ENCODE measurements around the gene GFY.
A peak's percentile ranks its signal among the peaks of the same experiment; 100 is the strongest.

Gene GFY

DNA sequence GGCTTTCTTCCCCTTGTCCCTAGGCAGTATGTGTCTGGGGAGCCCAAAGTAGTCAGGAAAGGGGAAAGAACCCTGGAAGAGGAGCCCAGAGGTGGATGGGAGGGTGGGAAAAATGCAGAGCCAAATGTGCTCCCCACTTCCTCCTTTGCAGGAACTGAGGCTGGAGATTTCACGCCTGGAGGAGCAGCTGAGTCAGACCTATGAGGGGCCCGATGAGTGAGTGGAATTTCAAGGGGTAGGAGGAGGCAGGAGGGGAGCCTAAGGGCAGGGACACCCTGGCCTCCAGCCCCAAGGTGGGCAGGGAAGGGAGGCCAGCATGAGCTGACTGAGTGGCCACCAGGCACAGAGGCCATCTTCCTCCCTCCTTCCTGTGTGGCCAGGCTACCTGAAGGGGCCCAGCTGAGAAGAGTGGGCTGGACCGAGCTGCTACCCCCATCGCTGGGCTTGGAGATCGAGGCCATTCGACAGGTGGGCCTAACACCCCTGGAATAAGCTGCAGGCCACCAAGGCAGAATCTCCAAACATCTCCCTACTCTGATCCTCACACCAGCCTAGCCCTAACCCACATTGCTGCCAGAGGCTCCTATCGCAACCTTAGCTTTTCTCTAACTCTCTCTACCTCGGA lies 16.3 kb upstream of the GFY start:
- no peak for DNase-seq (ENCODE audit: low read depth in 2 of 2)

DNA sequence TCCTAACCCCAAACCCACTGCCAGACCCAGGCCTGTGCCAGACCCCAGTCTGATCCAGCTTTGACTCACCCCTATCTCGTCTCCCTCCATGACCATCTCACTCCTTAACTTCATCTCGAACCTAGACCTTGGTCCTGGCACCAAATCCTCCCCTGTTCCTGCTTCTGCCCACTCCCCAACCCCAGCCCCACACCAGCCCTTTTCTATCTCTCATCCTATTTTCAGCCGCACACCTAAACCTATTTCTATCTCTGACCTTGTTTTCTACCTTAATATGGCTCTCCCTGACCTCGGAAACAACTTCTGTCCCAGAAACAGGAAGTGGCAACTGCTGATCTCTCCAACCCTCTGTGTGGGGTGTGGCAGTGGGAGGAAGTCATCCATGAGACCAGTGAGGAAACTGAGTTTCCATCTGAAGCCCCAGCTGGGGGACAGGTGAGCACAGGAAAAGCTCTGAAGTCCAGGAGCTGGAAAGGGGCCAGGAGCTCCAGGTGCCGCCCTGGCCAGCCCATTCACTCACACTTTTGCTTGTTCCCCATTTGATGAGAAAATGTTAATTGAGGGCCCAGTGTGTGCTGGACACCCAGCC lies 15.7 kb upstream of the GFY start:
- DNase-seq (ENCODE audit: low read depth in 2 of 2), result no peak

DNA sequence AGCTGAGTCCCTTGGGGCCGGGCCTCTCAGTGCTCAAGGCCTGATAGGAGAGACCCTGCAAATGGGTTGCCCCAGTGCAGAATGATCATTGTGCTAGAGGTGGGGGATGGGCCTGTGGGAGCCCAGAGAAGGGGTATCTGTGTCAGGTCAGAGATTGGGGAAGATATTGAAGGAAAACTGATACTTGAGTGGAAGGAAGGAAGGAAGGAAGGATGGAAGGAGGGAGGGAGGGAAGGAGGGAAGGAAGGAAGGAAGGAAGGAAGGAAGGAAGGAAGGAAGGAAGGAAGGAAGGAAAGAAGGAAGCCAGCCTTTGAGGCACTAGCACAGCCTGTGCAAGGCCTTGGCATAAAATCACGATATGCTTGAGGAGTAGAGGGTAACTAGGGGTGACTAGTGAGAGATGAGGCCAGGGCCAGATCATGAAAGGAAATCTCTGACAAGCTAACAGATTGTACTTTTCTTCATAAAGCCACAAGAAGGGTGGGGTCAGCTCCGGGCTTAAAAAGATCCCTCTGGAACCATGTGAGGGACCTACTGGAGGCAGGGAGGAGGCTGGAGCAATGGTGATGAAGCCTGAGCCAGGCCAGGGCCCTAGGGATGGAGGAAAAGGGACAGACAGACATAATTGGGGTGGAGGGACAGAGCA lies 13.4 kb upstream of the GFY start:
- DNase-seq (ENCODE audit: low read depth in 2 of 2), result no peak

DNA sequence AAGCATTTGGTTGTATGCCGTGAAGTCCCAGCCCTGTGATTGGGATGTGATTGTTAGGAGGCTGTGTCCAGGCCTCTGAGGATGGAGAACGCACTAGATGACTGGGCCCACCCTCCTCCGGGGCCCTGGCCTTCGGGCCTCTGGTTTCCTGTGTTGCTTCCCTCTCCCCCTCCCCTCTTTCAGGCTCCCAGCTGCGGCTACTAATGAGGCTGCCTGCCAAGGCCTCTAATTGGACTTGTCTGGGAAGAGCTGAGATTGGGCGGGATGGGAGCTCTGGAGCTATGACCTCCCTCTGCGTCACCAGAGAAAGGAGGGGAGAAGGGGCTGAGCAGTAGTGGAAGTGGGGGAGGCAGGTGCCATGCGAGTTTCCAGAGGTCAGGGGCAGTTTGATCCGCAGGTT lies 11.8 kb upstream of the GFY start:
- DNase-seq (ENCODE audit: low read depth in 2 of 2), result no peak

DNA sequence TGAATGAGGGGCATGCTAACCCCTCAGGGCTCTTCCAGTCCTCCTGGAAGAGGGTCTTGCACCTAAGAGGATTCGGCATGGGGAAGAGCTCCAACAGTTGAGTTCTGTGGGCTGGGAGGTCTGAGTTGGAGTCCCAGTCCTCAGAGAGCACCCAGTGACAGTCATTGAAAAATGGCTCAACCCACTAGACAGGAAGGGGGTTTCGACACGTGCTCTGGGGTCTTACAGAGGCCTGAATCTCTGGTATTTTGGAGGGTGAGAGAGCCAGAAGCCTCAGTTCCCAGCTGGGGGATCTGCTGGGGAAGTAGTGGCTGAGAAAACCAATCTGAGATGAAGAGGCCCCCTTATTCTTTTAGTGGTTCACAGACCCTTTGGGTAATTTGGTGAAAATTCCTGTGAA lies 10.9 kb upstream of the GFY start:
- no peak for DNase-seq (ENCODE audit: low read depth in 2 of 2)

DNA sequence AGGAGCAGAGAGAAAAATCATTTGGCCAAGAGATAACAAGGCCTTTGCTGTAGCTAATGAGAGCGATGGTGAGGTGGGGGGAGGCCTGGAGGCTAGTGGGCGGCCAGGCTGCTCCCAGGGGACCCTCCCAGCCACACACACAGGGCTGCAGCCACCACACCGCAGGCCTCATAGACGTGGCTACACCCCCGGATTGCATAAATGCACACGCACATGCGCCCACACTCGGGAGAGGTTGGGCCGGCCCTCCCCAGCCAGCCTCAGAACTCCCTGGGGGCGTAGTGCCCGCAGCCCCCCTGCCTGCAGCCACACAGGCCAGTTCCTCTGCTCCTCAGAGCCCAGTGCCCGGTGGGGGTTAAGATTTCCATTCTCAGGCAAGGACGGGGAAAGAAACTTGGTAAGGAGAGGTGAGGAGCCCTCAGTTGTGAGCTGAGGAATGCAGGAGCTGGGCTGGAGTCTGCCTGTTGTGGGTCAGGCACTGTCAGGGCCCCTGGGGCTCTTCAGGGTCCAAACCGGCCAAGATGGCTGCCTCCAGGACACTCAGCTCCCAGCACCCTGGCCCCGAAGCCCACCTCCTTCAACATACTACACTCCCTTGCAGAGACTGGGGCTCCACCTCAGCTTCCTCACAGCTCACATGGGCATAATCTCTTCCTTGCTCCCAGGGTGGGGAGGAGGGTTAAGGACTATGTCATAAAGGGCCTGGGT lies 9.9 kb upstream of the GFY start:
- no peak for DNase-seq (ENCODE audit: low read depth in 2 of 2)

DNA sequence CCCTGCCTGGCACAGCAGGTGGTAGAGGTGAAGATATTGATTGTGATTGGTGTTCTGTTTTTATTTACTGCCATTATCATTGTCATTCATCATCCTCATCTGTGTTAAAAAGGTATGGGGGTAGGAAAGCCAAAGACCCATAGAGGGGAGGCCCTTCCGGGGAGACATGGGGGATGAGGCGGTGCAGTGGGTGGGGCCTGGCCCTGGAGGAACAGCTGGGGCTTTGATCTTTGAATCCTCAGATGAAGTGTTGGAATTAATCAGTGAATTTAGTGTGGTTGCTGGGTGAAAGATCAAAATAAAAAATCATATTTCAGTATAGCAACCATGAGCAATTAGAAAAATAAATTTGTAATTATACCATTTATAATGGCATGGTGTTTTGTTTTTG lies 9.4 kb upstream of the GFY start:
- DNase-seq (ENCODE audit: low read depth in 2 of 2), result no peak

DNA sequence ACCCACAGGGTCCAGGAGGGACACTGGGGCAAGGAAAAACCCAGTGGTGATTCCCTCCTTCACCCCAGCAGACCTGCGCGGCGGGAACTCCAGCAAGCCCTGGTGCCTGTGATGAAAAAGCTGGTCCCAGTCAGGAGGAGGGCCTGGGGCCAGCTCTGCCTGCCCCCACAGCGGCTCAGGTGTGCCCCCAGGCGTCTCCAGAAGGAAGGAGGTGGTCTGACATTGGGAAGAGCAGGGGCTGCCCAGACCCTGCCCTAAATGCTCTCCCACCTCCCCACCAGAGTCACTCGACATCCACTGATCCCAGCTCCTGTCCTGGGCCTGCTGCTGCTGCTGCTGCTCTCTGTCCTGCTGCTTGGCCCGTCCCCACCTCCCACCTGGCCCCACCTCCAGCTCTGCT lies 8.1 kb upstream of the GFY start:
- no peak for DNase-seq (ENCODE audit: low read depth in 2 of 2)

DNA sequence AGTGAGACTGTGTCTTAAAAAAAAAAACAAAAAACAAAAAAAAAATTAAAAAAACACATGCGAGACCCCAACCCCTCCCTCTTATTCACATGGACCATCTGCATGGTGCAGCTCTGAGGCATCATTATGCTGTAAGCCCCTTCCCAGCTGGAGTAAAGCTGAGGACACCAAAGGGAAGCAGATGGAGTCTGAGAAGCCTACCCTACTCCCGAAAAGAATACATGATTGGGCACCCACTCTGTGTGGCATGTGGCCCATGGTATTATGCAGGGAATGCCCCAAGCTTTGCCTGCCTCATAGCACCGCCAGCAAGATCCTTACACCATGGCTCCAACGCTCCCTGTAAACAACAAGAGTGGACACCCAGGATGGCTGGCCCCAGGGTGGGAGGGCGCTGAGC lies 6.7 kb upstream of the GFY start:
- no peak for DNase-seq (ENCODE audit: low read depth in 2 of 2)

DNA sequence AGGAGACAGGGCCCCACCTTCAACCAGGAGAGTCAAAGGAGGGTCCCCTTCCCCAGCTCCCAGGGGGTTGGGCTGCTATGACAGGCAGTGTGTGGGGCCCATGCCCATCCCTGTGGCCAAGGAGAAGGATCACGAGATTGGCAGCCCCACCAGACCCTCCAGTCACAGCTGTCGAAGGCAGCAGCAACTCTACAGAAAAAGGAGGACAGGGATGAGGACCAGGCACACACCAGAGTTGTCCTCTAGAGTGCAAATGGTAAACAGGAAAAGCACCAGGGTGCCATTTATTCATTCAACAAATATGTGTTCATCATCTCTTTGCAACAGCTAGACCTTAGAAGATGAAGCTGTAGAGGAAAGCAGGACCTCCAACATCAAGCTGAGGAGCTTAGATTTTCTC lies 6.0 kb upstream of the GFY start:
- DNase-seq (ENCODE audit: low read depth in 2 of 2), result no peak

DNA sequence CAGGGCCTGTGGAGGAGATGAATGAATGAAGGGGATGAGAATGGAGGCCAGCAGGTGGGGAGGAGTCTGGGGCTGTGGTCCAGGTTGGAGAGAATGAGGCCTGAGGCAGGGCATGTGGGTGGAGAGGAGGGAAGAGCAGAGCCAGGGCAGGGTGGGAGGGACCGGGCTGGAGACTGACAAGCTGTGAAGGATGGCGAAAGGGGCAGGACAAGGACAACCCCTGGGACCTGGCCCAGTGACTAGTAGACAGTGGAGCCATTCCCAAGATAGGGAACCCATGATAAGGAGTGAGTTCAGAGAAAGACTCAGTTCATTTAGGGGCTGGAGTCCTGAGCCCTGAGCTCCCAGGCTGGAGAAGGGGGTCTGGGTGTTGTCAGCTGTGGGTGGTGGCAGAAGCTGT lies 5.0 kb upstream of the GFY start:
- no peak for DNase-seq (ENCODE audit: low read depth in 2 of 2)

DNA sequence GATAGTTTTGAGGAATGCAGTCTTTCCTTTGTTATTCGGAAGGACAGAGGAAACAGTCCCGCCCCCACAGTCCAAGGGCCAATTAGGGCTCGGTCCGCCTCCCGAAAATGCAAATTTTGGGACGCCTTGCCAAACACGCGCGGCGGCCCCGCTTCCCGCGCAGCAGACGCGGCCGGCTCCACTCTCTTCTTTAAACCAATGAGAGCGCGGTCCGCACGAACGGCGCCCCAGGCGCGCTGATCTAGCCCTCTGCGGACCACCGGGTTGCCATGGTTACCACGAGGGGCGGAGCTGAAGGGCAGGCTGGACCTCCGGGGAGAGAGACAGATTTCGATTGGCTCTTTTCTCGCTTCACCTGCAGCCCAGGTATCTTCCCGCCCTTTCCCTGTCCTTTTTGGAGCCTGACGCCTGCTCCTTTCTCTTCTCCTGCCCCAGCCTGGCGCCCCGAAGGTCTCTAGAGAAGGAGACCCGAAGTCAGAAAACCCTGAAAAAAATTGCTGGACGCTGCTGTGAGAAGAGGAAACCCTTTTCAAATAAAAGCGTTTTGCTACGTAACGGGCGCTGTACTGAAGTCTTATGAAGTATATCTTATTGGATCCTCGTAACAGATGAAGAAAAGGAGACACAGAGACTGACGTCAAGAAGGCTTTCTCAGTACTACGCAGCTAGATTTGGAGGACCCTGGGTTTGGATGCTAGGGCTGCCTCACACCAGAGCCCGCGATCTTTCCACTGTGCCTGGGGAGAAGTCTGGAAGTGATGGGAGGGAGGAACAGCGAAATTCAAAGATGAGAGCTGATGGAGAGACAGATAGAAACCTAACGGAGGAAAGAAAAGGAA lies 3.9 kb upstream of the GFY start:
- DNase-seq (ENCODE audit: low read depth in 2 of 2), result peak in 1 of 2 donors; percentile 36

DNA sequence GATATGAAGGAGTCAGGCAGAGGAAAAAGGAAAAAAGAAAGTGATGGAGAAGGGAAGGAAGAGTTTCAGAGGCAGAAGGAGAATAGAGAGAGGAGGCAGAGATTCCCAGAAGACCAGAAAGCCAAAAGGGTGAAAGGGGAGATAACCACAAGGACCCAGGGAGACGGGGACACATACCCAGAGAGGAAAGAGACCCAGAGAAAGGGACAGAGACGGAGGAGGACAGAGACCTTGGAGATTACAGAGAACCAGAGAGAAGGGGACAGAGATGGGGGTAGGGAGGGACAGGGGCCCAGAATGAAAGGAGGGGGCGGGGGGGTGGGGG lies 3.3 kb upstream of the GFY start:
- no peak for DNase-seq (ENCODE audit: low read depth in 2 of 2)

DNA sequence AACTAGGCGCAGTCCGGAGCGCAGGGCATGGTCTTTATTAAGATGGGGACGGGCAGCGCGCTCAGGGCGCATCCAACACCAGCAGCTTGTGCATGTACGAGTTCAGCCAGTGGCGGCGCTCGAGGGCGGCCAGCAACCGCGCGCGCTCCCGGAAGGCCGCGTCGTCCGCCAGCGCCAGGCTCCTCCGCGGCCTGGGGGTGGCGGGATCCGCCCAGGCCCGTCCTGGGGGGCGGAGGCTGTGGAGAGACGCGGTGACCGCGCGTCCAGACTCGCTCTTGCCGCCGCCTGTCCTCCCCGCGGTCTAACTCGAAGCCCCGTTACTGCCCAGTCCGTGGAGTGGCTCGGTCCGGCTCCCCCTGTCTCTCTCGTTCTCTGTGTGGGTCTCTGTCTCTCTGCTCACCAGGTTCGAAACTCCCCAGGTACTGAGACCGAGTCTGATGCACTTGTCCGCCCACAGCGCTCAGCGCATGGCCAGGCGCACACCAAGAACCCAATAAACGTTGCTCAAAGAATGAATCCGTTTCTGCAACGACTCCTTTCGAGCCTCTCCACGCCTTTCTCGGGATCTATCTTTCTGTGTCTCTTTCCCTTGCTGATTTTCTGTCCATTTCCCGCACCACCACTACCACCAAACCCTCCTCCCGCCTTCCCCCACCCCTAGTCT lies 2.6 kb upstream of the GFY start:
- DNase-seq (ENCODE audit: low read depth in 2 of 2), result peak in 1 of 2 donors; percentile 49

DNA sequence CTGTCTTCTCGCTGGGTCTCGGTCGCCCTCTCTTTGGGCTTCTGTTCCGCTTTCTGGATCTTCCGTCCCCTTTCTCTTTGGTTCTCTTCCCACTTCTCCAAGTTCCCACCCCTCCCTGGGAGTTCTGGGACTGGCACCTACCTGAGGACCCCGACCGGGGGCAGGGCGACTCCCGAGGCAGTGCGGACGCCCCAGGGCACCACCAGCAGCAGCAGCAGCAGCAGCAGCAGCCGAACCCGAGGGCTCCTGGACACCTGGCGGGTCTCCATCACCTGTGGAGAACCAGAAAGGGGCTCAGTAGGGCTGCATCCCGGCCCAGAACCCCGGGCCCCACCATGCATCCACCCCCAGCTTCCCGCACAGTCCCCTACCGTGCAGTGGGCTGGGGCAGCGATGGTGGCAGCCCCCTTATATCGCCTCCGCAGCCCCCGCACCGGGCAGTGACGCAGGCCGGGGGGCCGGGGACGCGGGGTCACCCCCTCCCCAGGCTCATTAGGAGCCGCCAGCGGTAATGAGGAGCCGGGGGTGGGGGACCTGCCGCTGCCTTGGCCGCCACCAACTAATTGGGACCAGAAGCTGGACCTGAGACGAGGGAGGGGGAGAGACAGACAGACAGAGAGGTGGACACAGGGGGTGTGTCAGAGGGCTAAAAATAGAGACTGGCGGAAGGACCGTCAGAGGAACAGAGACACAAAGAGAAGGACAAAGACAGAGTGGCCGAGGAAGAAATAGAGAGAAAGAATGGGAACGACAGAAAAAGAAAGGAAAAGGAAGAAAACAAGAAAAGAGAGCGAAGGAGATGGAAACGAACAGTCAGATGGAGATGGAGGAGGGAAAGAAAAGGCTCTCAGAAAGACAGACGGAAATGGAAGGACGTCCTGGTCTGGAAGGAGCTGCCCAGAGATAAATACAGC lies 1.9 kb upstream of the GFY start, which contains the start of gene PTH2:
TSS of gene PTH2 (minus strand) at position 371 of the 914 bp plus-strand sequence. CDS start at position 269, 102 bp downstream.
- no peak for DNase-seq (ENCODE audit: low read depth in 2 of 2)

DNA sequence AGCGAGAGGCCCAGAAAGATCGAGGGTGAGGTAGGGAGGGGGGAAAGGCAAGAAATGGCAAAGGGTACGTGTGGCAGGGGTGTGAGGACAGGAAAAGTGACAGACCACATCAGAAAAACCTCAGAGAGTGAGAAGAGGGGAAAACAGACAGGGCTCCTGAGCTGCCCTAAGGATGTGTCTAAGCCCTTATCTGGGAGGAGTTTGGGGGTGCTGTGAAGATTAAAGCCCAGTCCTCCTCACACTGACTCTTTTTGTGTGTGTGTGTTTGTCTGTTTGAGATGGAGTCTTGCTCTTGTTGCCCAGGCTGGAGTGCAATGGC lies 1.2 kb upstream of the GFY start:
- no peak for DNase-seq (ENCODE audit: low read depth in 2 of 2)

DNA sequence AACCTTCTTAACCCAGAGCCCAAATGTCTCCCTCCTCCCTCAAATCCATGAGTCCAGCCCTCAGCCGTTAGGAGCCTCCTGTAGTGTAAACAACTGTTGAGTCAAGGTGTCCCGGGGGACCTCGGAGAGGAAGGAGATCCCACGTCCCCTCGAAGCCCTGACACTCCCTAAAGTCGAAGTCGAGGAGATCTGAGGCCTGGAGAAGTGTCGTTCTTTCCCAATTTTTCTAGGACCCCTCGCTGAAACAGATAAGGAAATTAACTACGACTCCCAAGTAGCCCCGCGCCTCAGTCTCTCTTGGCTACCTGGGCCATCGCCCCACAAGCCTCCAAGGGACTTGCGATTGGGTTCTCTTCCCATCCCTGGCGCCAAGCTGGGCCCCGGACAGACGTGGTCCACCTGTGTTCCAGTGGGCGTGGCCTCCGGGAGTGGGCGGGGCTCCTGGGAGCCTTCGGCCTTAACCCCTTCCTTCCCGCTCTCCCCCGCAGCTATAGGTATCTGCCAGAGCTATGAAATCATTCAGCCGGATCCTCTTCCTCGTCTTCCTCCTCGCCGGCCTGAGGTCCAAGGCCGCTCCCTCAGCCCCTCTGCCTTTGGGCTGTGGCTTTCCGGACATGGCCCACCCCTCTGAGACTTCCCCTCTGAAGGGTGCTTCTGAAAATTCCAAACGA lies 869 bp downstream of the GFY start:
- no peak for DNase-seq (ENCODE audit: low read depth in 2 of 2)

DNA sequence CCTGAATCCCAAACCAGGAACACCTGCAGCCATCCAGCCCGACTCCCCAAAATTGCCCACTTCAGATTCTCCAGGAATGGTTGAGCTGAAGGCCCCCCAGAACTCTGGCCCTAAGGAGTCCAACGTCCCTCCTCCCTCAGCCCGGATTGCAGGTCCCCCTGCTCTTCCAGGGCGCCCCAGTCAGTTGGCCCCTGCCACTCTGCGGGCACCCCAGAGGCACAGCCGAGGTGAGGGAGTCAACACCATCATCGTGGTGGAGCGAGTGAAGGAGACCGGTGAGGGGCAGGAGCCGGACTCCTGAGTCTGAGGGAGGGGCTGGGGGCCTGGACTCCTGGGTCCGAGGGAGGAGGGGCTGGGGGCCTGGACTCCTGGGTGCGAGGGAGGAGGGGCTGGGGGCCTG lies 2.2 kb downstream of the GFY start:
- no peak for DNase-seq (ENCODE audit: low read depth in 2 of 2)

DNA sequence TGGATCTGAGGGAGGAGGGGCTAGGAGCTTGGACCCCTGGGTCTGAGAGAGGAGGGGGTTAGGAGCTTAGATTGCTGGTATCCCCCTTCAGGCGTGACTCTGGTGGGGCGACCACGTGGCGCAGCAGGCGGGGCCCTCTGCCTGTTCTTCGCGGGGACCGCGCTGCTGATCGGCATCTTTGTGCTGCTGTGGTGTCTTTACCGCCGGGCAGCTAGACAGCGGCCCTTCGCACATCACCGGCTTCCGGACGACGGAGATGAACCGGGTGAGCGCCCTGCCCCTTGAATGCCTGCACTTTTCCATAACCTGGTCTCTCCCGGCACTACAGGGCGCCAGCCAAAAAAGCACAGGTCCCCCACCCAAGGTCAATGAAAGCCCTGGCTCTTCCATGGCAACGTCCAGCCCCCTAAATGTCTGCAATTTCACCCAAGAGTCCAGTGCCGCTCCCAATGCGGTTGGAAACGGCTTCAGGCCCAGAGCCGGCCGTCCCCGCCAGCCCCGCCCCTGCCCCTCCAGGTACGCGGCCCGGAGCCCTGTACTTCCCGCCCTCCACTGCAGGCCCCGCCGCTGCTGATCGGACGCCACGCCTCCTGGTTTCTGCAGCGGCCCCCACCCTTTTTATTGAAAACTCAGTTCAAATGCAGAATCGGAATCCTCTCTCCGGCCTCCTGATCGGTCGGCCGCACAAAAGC lies 2.8 kb downstream of the GFY start:
- no peak for DNase-seq (ENCODE audit: low read depth in 2 of 2)

Measured in stimulated activated CD4-positive, alpha-beta T cell treated with anti-CD3 and anti-CD28 coated beads, Interleukin-15, amount 100 ng/mL, for 48 hours (primary cell).